ENCODE data around the gene MBNL2. TPM values are rescaled to one million over a fixed set of nuclear protein-coding genes. Genes with fewer than 3 reads are reported as not detected.
"Not testable (repeated sequence)": the region's sequence is repeated elsewhere in the genome, so short reads cannot be mapped to it uniquely, and the experiment has no call there.

Gene MBNL2
- total and polyA plus RNA-seq, 4 donors = 13.3 to 108 (median 39.3) TPM

DNA sequence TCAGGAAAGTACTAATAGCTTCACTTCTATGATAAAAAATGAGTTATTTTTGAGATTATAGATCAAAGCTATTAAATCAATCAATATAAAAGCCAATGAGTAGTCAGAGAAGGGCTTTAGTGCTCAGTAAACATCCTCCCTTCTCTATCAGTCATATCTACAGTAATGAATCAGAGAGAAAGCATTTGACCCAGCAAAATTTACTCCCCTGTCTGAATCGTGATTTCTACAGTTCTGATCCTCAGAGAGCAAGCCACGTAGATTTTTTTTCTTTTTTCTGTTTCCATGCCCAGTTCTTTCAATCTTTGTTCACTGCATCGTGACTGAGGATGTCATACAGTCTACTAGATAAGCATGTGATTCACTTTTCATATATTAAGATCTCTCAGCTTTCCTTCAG lies 16.2 kb upstream of the MBNL2 start:
- H3K27ac ChIP-seq (ENCODE audit: low read depth in 1 of 2, low read length in 1 of 2) = no peak overlapping the region
- TF ChIP-seq, protein P1, sequence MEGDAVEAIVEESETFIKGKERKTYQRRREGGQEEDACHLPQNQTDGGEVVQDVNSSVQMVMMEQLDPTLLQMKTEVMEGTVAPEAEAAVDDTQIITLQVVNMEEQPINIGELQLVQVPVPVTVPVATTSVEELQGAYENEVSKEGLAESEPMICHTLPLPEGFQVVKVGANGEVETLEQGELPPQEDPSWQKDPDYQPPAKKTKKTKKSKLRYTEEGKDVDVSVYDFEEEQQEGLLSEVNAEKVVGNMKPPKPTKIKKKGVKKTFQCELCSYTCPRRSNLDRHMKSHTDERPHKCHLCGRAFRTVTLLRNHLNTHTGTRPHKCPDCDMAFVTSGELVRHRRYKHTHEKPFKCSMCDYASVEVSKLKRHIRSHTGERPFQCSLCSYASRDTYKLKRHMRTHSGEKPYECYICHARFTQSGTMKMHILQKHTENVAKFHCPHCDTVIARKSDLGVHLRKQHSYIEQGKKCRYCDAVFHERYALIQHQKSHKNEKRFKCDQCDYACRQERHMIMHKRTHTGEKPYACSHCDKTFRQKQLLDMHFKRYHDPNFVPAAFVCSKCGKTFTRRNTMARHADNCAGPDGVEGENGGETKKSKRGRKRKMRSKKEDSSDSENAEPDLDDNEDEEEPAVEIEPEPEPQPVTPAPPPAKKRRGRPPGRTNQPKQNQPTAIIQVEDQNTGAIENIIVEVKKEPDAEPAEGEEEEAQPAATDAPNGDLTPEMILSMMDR (IDR thresholded peaks at IDR 0.05; ENCODE audit: control extremely low read depth, extremely low read depth) = no peak
- WGBS, 2 donors = 48 to 72% methylated on average over 3 of the region's 3 CpGs
- H3K9me3 ChIP-seq (ENCODE audit: control insufficient read depth in 4 of 4, insufficient read depth in 3 of 4, low read length in 3 of 4) = no peaks in the 10 kb centered on the region
- ATAC-seq (ENCODE audit: insufficient read depth, low FRiP score) (no peak), DNase-seq (no peak)
- no peaks in the 10 kb centered on the region for H3K36me3 ChIP-seq (ENCODE audit: control insufficient read depth in 4 of 4, insufficient read depth in 4 of 4, low read length in 4 of 4)
- H3K9ac ChIP-seq (ENCODE audit: insufficient read depth in 1 of 2, low read length in 2 of 2) = no peak overlapping the region
- no peak overlapping the region for H3K4me3 ChIP-seq
- no peaks in the 10 kb centered on the region for H3K27me3 ChIP-seq (ENCODE audit: control insufficient read depth in 3 of 3, insufficient read depth in 3 of 3, low read length in 2 of 3)
- H3K4me1 ChIP-seq (ENCODE audit: control insufficient read depth in 5 of 5, insufficient read depth in 5 of 5, low read length in 5 of 5) = peaks cover 0 to 3% (median 0%) of the 10 kb centered on the region in 5 donors

DNA sequence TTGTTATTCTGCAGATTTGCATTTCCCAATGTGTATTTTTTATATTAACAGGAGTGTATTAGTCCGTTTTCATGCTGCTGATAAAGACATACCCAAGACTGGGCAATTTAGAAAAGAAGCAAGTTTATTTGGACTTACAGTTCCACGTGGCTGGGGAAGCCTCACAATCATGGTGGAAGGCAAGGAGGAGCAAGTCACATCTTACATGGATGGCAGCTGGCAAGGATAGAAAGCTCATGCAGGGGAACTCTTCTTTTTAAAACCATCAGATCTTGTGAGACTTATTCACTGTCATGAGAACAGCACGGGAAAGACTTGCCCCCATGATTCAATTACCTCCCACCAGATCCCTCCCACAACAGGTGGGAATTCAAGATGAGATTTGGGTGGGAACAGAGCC lies 14.9 kb upstream of the MBNL2 start:
- 92 to 93% methylated on average over 3 of the region's 3 CpGs for WGBS, 2 donors
- ATAC-seq (ENCODE audit: insufficient read depth, low FRiP score) = not testable (repeated sequence)

DNA sequence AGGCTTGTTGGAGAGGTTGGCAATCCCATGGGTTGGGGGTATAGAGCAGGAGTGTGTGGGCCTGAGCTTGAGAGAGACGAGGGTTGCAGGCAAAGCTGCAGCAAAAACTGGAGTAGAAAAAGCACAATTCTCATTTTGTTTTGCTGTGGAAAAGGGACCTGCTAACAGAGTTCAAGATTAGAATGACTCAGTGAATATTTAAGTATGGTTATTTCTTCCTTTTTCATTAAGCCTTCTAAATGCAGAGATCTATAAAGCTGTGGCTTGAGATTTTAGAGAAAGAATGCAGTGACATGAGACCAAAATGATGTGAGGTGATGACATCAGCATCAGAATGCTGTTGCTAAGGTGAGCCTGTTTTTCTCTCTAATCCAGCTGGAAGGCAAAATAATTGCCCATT lies 10.8 kb upstream of the MBNL2 start:
- H3K9ac ChIP-seq (ENCODE audit: insufficient read depth in 1 of 2, low read length in 2 of 2) = no peak overlapping the region
- no peaks in the 10 kb centered on the region for H3K36me3 ChIP-seq (ENCODE audit: control insufficient read depth in 4 of 4, insufficient read depth in 4 of 4, low read length in 4 of 4)
- no peak for ATAC-seq (ENCODE audit: insufficient read depth, low FRiP score)
- no peak overlapping the region for H3K4me3 ChIP-seq
- TF ChIP-seq, protein P1 (IDR thresholded peaks at IDR 0.05; ENCODE audit: control extremely low read depth, extremely low read depth) = no peak
- H3K27ac ChIP-seq (ENCODE audit: low read depth in 1 of 2, low read length in 1 of 2) = no peak overlapping the region
- no peak for DNase-seq
- H3K9me3 ChIP-seq (ENCODE audit: control insufficient read depth in 4 of 4, insufficient read depth in 3 of 4, low read length in 3 of 4) = no peaks in the 10 kb centered on the region
- peaks cover 0 to 3% (median 3%) of the 10 kb centered on the region in 5 donors for H3K4me1 ChIP-seq (ENCODE audit: control insufficient read depth in 5 of 5, insufficient read depth in 5 of 5, low read length in 5 of 5)
- WGBS, 2 donors = 82 to 89% methylated on average over 1 of the region's 1 CpG
- H3K27me3 ChIP-seq (ENCODE audit: control insufficient read depth in 3 of 3, insufficient read depth in 3 of 3, low read length in 2 of 3) = no peaks in the 10 kb centered on the region

More for the DNA sequence above, 14.9 kb upstream of the MBNL2 start:
- not testable (repeated sequence) for DNase-seq; H3K9ac ChIP-seq (ENCODE audit: insufficient read depth in 1 of 2, low read length in 2 of 2); H3K27ac ChIP-seq (ENCODE audit: low read depth in 1 of 2, low read length in 1 of 2); H3K9me3 ChIP-seq (ENCODE audit: control insufficient read depth in 4 of 4, insufficient read depth in 3 of 4, low read length in 3 of 4); H3K4me1 ChIP-seq (ENCODE audit: control insufficient read depth in 5 of 5, insufficient read depth in 5 of 5, low read length in 5 of 5); H3K4me3 ChIP-seq; H3K27me3 ChIP-seq (ENCODE audit: control insufficient read depth in 3 of 3, insufficient read depth in 3 of 3, low read length in 2 of 3); H3K36me3 ChIP-seq (ENCODE audit: control insufficient read depth in 4 of 4, insufficient read depth in 4 of 4, low read length in 4 of 4)

DNA sequence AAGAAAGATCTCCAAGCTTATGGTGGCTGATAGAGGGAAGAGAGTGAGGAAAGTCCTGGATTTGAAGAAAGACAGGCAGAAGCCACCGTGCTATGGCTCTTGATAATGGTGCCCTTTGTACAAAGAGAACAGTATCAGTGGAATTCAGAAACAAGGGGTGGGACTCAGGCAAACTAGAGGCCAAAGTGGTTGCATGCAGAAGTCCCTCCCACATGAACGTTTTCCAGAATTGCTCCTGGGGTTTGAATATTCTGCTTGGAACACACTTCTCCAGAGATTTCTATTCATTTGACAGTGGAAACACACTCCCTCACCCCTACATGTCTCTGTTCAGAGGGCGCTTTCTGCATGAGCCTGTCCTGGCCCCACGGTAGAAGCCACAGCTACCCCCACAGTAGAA lies 10.1 kb upstream of the MBNL2 start:
- Histone ChIP-seq H3K9ac (ENCODE audit: insufficient read depth in 1 of 2, low read length in 2 of 2) (no peak overlapping the region), H3K4me1 (ENCODE audit: control insufficient read depth in 5 of 5, insufficient read depth in 5 of 5, low read length in 5 of 5) (peaks cover 0 to 3% (median 0%) of the 10 kb centered on the region in 5 donors), H3K27ac (ENCODE audit: low read depth in 1 of 2, low read length in 1 of 2) (no peak overlapping the region), H3K9me3 (ENCODE audit: control insufficient read depth in 4 of 4, insufficient read depth in 3 of 4, low read length in 3 of 4) (no peaks in the 10 kb centered on the region), H3K27me3 (ENCODE audit: control insufficient read depth in 3 of 3, insufficient read depth in 3 of 3, low read length in 2 of 3) (no peaks in the 10 kb centered on the region), H3K36me3 (ENCODE audit: control insufficient read depth in 4 of 4, insufficient read depth in 4 of 4, low read length in 4 of 4) (no peaks in the 10 kb centered on the region), H3K4me3 (no peak overlapping the region)
- DNase-seq = no peak
- 83% methylated on average over 4 of the region's 4 CpGs for WGBS, 2 donors
- TF ChIP-seq, protein P1 (IDR thresholded peaks at IDR 0.05; ENCODE audit: control extremely low read depth, extremely low read depth) = no peak
- no peak for ATAC-seq (ENCODE audit: insufficient read depth, low FRiP score)
